Astrocyte (in vitro differentiated cells and primary cell): ENCODE data around the gene NDUFS7.

Experiments
- CTCF ChIP-seq: IDR thresholded peaks from 2 replicates; pipeline ENCODE4 v1.5.1; 2011; ENCODE audit warnings: low read depth, mild to moderate bottlenecking, inconsistent platforms, low read length, moderate library complexity; ENCODE audit not compliant: insufficient read depth
- EZH2 ChIP-seq: IDR thresholded peaks from 2 replicates; pipeline ENCODE4 v1.6.1; 2012; ENCODE audit warnings: mild to moderate bottlenecking, low read length, inconsistent platforms; ENCODE audit not compliant: insufficient read depth

- TF ChIP-seq EZH2 (no peak), CTCF (no peak)
Measured at GRCh38 chr19:1366296-1366695, 17.4 kb upstream of the NDUFS7 start.
